Suppressor macrophage treated with lipopolysaccharide for 1 hour (primary cell): ENCODE data around the gene IDH3G.
"Not testable (repeated sequence)": the region's sequence is repeated elsewhere in the genome, so short reads cannot be mapped to it uniquely, and the experiment has no call there.

Experiments
- DNase-seq, 3 donors: peaks; one replicate each; pipeline ENCODE4 v3.0.0-alpha.2; 2020 to 2022

Gene IDH3G

DNA sequence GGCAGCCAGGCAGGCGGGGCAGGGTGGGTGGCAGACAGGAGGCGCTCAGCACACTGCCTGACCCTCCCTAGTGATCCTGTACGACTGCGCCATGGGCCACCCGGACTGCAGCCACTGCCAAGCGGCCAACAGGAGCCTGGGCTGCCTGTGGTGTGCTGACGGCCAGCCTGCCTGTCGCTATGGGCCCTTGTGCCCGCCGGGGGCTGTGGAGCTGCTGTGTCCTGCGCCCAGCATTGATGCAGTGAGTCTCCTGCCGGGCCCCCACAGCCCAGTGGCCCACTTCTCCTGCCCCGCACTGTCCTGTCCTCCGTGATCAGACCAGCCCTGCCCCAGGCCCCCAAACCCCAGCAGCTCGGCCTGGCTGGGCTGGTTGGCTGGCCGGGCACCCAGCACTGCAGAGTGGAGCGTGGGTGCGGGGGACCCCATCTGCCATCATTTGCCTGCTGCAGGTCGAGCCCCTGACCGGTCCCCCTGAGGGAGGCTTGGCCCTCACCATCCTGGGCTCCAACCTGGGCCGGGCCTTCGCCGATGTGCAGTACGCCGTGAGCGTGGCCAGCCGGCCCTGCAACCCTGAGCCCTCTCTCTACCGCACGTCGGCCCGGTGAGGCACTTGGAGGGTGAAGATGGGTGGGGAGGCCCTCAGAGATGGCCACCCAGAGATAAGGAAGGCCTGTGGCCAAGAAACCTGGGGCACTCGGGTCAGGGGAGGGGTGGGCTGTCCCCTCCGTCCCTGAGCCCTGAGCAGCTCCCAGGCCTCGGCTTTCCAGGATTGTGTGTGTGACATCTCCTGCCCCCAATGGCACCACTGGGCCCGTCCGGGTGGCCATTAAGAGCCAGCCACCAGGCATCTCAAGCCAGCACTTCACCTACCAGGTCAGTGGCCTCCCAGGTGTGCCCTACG lies 22.5 kb downstream of the IDH3G start:
- no peak for DNase-seq

DNA sequence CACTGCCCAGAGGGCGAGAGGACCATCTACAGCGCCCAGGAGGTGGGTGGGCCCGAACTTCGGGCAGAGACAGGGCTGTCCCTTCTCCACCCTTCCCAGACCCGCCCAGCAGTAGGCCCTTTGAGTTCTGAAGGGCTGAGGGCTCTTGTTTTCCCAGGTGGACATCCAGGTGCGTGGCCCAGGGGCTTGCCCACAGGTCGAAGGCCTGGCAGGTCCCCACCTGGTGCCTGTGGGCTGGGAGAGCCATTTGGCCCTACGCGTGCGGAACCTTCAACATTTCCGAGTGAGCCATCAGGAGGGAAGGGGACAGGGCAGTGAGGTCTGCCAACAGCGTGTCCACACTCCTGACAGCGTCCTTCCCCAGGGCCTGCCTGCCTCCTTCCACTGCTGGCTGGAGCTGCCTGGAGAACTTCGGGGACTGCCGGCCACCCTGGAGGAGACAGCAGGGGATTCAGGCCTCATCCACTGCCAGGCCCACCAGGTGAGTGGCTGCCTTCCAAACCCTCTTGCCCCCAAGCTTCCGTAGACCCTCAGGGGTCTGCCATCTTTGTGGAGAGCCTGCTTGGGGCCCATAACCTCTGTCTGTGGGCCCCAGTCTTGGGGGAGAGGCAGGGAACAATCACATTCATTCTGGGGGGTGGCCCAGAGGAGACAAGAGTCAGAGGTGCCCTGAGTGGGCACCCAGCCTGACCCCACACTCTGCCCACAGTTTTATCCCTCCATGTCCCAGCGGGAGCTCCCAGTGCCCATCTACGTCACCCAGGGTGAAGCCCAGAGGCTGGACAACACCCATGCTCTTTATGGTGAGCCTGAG lies 23.4 kb downstream of the IDH3G start:
- DNase-seq: no peak

DNA sequence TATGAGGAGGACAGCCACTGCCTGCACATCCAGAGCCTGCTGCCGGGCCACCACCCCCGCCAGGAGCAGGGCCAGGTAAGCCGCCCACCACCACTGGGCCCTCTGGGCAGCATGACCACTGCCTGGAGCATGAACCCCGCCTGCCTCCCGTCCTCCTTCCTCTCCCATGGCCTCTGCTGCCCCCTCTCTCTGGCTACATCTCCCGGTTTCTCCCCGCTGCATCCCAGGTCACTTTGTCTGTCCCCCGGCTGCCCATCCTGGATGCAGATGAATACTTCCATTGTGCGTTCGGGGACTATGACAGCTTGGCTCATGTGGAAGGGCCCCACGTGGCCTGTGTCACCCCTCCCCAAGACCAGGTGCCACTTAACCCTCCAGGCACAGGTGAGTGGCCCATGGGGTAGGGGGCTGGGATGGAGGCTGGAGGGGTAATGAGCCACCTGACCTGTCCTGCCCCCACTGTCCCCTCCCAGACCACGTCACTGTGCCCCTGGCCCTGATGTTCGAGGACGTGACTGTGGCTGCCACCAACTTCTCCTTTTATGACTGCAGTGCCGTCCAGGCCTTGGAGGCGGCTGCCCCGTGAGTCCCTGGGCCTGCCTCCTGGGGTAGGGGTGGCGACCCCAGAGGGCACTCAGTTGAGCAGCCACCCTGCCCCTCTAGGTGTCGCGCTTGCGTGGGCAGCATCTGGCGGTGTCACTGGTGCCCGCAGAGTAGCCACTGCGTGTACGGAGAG lies 24.1 kb downstream of the IDH3G start:
- DNase-seq: no peak

DNA sequence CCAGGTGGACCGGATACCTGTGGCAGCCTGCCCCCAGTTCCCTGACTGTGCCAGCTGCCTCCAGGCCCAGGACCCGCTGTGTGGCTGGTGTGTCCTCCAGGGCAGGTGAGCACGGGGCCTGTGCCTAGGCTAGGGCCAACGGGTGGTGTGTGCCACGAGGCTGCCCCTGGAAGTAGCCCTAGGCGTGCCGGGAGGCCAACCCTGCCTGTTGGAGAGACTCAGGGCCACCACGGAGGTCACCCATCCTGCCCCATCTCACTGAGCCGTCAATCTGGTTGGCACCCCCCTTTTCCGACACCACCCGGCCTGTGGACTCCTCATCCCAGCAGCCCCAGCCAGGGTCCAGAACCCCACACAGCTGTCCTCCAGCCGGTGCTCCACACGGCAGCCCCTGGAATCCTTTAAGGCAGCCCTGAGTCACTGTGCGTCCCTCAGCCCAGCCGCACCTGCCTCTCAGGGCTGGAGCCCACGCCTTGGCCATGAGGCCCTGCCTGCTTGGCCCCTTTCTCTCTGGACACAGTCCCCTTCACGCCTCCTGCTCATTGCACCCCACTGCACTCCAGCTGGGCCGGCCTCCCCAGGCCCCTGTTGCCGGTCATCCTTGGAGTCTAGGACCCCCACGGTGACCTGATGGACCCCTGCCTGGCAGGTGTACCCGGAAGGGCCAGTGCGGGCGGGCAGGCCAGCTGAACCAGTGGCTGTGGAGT lies 24.9 kb downstream of the IDH3G start:
- no peak for DNase-seq

DNA sequence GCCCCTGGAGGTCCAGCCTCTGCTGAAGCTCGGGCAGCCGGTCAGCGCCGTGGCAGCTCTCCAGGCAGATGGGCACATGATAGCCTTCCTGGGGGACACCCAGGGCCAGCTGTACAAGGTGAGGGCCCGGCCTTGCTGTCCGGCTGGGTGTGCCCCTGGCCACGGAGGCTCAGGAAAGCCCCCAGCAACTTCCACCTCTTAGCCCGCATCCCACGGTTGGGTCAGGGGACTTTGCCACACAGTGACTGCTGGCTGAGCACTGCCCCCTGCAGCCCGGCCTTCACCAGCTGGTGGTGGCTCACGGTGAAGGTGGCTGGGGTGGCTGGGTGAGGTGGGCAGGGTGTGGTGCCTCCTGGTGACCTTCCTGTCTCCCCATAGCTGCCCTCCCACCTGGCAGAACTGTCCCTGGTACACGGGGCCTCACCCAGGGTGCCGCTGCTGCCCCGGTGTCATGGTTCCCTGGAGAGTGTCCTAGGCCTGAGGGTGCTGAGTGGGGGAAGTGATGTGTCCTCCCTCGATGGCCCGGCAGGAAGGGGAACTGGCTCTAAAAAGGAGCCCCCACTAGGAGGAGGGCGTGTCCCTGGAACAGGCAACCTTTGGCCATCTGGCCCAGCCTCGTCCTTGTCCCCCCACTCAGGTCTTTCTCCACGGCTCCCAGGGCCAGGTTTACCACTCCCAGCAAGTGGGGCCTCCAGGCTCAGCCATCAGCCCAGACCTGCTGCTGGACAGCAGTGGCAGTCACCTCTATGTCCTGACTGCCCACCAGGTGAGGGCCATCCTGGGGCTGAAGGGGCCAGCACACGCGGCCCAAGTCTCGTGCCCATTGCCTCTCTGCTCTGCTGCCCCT lies 25.6 kb downstream of the IDH3G start:
- no peak for DNase-seq

DNA sequence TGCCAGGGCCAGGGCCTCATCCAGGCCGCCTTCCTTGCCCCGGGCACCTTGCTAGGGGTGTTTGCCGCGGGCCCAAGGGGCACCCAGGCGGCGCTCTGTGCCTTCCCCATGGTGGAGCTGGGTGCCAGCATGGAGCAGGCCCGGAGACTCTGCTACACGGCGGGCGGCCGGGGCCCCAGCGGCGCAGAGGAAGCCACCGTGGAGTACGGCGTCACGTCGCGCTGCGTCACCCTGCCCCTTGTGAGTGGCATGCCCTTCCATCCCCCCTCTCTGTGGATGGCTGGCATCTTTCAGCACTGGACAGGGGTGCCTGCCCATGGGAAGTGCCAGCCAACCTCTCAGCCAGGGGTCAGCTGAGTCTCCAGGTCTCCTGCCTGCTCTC lies 26.5 kb downstream of the IDH3G start:
- DNase-seq: no peak

DNA sequence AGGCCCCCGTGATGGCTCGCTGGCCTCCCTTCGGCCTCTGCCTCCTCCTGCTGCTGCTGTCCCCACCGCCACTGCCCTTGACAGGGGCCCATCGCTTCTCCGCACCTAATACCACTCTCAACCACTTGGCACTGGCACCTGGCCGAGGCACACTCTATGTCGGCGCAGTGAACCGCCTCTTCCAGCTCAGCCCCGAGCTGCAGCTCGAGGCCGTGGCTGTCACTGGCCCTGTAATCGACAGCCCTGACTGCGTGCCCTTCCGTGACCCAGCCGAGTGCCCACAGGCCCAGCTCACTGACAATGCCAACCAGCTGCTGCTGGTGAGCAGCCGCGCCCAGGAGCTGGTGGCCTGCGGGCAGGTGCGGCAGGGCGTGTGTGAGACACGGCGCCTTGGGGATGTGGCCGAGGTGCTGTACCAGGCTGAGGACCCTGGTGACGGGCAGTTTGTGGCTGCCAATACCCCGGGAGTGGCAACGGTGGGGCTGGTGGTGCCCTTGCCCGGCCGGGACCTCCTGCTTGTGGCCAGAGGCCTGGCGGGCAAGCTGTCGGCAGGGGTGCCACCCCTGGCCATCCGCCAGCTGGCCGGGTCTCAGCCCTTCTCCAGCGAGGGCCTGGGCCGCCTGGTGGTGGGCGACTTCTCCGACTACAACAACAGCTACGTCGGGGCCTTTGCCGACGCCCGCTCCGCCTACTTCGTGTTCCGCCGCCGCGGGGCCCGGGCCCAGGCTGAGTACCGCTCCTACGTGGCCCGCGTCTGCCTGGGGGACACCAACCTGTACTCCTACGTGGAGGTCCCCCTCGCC lies 27.1 kb downstream of the IDH3G start:
- DNase-seq: no peak

DNA sequence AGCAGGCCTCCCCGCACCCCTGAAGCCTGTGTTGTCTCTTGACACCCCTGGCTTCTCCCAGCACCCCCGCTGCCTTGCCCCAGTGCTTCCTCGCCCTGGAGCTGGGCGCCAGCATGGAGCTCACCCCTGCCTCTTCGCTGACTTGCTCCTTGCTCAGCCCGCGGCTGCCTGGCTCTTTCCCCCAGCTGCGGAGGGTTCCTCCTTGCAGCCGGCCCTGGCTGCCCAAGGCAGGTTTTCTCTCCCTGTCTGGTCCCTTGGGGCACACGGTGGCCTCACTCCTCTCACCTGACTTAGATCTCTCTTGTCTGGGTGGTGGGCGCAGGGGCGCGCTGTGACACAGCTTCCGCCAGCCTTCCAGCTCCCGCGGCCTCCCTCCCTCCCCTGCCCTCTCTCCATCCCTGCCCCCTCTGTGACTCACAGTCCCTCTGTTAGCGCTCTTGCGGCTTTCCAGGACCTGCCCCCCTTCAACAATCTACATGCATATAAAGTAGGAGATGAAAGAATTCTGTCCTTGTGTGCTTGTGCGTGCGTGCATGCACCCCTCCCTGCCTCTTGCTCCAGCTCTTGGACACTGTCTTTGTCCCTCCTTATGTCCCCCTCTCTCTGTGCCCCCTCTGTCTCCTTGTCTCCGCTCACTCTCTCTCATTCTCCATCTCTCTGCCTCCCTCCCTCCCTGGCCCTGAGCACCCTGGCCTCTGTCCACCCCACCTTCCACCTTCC lies 27.9 kb downstream of the IDH3G start:
- peak; percentile 62 to 69 (median 63) for DNase-seq

DNA sequence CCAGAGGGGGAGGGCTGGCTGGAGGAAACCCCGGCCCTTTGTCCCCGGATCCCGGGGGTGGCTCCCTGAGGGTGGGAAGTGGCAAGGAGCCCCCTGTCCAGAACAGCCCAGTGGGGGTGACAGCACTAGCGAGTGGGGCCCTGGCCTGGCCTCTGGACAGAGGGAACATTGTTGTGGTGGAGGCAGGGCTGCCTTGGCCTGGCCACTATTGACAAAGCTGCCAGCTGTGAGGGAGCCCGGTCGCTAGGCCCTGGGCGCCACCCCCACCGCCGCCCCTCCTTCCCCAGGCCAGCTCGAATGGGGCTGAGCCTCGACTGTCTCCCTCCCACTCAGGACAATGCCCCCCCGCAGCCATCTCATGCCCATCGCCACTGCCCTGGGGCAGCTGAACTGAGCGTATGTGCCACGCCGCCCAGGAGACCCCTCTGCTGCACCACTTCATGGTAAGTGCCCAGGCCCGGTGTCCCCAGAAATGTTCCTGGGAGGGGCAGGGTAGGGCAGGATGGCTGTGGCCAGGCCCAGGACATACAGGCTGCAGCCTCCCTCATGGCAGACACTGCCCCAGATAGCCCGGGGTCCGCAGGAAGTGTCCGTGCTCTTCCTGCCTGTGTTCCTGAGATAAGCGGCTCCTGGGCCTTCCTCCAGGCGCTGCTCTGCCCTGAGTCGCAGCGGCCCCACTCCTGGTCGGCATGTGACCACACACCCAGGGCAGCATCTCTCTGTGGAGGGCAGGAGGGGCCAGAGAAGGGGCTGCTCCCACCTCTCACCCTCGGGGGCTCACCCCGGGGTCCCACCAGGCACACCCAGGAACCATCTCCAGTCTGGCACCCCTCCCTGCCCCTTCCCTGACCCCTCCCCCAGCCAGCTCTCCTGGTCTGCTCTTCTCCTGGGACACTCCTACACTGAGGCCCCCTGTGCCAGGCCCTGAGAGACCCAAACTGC lies 28.8 kb downstream of the IDH3G start:
- no peak for DNase-seq

DNA sequence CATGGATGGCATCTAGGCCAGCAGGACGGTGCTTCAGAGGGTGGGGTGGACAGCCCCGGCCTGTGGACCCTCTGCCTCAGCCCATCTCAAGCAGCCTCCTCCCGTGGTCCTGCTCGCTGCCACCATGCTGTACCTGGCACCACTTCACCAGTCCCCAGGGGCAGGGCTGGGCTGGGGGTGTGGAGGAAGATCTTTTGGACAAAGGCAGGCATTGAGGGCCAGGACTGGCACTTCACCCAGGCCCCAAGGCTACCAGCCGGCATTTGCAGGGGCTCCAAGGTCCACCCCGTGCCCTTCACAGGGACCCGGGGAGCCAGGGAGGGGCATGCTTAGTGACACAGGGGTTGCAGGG lies 29.4 kb downstream of the IDH3G start:
- DNase-seq: no peak

DNA sequence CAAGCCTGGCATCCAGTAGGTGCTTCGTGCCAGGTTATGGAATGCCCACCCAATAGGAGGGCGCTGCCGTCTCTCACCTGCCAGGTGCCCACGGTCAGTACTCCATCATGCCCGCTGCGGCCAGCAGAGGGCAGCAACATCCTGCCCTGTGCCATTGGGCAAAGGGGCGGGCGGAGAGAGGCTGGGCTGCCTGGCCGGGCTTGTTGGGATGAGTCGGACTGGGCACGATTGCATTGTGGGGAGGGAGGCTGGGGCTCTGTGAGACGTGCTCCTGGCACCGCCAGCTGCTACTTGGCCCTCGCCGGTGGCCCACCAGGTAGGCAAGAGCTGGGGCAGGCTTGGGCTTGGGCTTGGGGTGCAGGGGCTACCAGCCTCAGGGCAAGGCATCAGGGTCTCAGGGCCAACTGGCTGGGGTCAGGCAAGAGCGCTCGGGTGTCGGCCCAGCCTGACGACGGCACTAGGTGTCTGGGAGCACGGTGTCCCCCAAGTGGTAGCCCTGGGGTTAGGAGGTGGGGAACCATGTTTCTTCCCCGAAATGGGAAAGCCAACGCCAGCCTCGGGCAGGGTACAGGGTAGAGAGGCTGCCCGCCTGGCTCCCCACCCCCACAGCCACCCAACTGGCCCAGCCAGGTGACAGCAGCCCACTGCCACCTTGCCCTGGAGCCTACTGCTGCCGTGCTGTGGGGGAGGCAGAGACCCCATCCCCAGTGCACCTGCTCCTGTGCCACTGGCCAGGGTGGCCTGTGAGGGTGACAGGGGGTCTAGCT lies 30.0 kb downstream of the IDH3G start, which contains the start of gene PLXNB3:
TSS of gene PLXNB3 (plus strand) at position 261 of the 767 bp plus-strand sequence. CDS start 1,287 bp downstream, outside the sequence.
- peak; percentile 76 to 87 (median 83) for DNase-seq

DNA sequence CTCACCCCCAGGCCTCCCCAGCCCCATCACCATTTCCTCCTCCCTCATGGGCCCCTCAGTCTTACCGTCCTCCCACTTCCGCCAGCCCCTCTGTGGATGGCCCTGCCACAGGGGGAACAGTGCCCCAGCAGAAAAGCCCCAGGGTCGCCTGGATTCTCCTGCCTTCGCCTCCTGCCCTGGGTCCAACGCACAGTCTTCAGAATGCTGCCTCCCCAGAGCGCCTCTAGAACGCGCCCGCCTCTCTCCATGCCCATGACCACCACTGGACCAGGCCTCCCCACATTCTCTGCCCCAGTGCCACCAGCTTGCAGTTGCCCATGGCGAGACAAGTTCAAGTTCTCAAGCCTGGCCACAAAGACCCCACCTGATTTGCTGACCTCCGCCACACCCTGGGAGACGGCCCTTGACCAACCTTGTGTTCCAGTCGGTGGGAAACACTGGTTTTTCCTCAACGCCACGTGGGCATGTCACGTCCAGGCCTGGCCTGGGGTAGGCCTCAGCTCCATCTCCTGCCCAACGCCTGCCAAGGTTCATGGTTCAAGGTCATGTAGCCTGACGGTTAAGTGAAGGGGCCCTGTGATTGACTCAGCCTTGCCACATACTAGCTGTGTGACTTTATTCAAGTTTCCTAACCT lies 30.8 kb downstream of the IDH3G start:
- no peak for DNase-seq

DNA sequence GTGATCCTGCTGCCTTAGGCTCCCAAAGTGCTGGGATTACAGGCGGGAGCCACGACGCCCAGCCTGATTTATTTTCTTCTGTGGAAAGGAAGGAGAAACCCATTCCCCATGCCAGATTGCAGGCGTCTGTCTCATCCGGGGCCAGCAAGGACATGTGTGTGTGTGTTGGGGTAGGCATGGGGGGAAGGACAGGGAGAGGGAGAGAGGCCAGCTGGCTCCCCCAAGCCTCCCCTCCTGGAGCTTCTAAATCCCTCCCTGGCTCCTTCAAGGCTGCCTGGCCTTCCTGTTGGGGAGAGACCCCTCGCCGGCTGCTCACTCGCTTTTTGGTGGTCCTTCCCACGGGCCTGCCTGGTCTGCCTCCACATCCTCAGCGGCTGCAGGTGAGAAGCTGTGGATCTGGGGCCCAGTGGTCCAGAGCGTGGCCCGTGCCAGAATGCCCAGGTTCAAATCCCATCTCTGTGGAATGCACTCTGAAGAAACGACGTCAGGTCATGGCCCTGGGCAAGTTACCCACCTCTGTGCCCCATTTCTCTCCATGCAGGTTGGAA lies 31.5 kb downstream of the IDH3G start:
- DNase-seq: no peak

DNA sequence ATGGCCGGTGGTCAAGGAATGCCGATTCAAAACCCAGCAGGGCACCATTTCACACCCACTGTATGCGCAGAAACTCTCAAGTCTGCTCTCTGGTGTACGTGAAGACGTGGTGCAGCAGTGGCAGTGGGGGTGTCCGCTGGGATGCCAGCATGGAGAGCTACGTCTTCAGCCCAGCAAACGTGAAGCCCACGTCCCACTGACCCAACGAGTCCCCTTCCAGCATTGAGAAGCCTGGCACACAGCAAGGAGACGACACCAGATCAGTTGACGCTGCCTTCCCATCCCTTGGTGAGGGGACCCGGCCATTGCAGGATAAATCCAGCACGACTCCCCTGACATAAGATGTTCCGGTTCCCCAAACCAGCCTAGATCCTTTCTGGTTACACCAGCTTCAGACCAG lies 32.3 kb downstream of the IDH3G start:
- DNase-seq: no peak

DNA sequence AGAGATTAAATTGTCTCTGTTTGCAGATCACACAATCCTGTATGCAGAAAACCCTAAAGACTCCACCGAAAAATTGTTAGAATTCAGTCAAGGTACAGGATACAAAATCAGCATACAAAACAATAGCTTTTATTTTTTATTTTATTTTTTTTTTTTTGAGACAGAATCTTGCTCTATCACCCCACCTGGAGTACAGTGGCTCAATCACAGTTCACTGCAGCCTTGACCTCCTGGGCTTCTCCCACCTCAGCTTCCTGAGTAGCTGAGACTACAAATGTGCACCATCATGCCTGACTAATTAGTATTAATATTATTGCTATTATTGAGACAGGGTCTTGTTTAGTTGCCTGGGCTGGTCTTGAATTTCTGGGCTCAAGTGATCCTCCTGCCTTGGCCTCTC lies 39.0 kb downstream of the IDH3G start:
- DNase-seq: no peak

DNA sequence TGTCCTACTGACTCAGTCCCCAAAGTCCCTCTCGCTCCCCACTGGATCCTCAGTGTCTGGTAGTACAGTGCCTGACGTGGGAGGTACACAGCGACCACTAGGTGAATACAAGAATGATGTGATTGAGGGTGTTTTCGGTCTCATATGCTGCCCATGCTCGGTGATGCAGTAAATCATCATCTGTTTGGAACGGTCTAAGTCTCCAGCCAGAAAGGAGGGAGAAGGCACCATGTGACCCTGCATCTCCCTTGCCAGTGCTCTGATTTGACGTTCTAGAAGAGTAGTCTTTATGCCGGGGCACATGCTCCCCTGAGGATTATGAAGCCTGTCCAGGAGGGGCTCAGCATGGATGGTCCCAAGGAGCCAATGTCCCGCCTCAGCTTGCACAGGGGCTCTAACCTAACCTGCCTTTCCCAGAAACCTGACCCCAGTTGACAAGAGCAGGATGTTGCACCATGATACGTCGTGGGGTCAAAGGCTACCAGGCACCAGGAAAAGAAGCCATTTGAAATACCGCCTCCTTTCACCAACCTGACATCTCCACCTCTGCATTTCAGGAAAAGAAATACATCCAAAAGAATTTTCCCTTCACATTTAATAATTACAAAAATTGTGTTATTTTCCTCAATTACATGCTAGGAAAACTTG lies 43.9 kb downstream of the IDH3G start:
- no peak for DNase-seq

DNA sequence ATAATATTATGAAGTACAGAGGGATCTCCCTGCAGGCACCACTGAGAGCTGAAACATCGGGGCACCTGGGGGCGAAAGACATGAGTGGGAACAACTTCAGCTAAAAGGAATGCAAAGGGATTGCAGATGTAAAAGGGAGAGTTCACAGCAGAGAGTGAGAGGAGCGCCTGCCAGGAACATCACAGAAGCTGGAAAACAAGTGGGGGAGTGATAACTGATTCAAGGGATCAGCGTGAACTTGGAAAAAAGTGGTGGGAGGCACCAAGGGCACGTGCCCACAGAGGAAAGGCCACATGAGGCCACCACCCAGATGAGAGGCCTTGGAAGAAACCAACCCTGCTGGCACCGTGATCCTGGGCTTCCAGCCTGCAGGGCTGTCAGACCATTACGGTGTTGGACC lies 45.2 kb downstream of the IDH3G start:
- DNase-seq: not testable (repeated sequence)
